Measurements from ENCODE around the gene PTPRN2.

- TF ChIP-seq CTCF (IDR thresholded peaks at IDR 0.05 in 2 of 3, conservative IDR thresholded peaks at IDR 0.05 in 1 of 3; ENCODE audit: borderline replicate concordance in 1 of 3, insufficient read depth in 1 of 3, low read depth in 2 of 3, low read length in 2 of 3) = no peak
- no peak for TF ChIP-seq POLR2A (IDR thresholded peaks at IDR 0.05; ENCODE audit: borderline replicate concordance, extremely low read depth, insufficient read depth, insufficient read length)
- TF ChIP-seq ZNF274 (IDR thresholded peaks at IDR 0.05; ENCODE audit: low read depth, low read length) = no peak
- no peak for TF ChIP-seq EZH2 (IDR thresholded peaks at IDR 0.05)
- no peak for TF ChIP-seq SIN3A (IDR thresholded peaks at IDR 0.05; ENCODE audit: low read depth)
- no peak for TF ChIP-seq YY1 (IDR thresholded peaks at IDR 0.05; ENCODE audit: extremely low read depth, insufficient replicate concordance, low read depth, low read length)
- TF ChIP-seq SP1 (IDR thresholded peaks at IDR 0.05; ENCODE audit: low read depth) = no peak
- no peak for TF ChIP-seq RAD21 (IDR thresholded peaks at IDR 0.05; ENCODE audit: low read depth)
- no peak for TF ChIP-seq POLR2AphosphoS5 (IDR thresholded peaks at IDR 0.05; ENCODE audit: low read depth, low read length)
- no peak for TF ChIP-seq FOSL1 (IDR thresholded peaks at IDR 0.05; ENCODE audit: low read depth)
- TF ChIP-seq ZFX (IDR thresholded peaks at IDR 0.05) = no peak
- no peak for TF ChIP-seq ELF1 (IDR thresholded peaks at IDR 0.05; ENCODE audit: borderline replicate concordance, low read depth)
- TF ChIP-seq ATF3 (IDR thresholded peaks at IDR 0.05) = no peak
- TF ChIP-seq EGR1 (IDR thresholded peaks at IDR 0.05; ENCODE audit: low read depth) = no peak
Observed at GRCh38 chr7:158397885-158398284, 189.7 kb downstream of the PTPRN2 start.
